VCaP (cell line): ENCODE data around the gene AREG.

Experiments used
- H3K27ac ChIP-seq: fragments of 450-650 bp; 2 replicates; pipeline ENCODE4 v1.5.1; 2017
- CTCF ChIP-seq: fragments of 450-650 bp; conservative IDR thresholded peaks from 2 replicates; pipeline ENCODE4 v1.5.1; 2017; ENCODE audit warnings: mild to moderate bottlenecking, moderate library complexity

Gene AREG

GRCh38 chr4:74453829-74454742, 9.2 kb downstream of the AREG start:
- TF ChIP-seq CTCF, result no peak
- no peak overlapping the region for H3K27ac ChIP-seq

- H3K27ac ChIP-seq, result no peak overlapping the region
- no peak for TF ChIP-seq CTCF
Measured at GRCh38 chr4:74455361-74456055, 10.6 kb downstream of the AREG start.

- TF ChIP-seq CTCF, result no peak
- H3K27ac ChIP-seq, result no peak overlapping the region
Measured at GRCh38 chr4:74456056-74456744, 11.3 kb downstream of the AREG start.

- H3K27ac ChIP-seq, result no peak overlapping the region
- no peak for TF ChIP-seq CTCF
Measured at GRCh38 chr4:74456849-74457395, 12.0 kb downstream of the AREG start.

GRCh38 chr4:74460833-74461232, 15.9 kb downstream of the AREG start:
- no peak for TF ChIP-seq CTCF
- no peak overlapping the region for H3K27ac ChIP-seq

GRCh38 chr4:74463123-74463522, 18.2 kb downstream of the AREG start:
- H3K27ac ChIP-seq, result no peak overlapping the region
- TF ChIP-seq CTCF, result no peak

- no peak for TF ChIP-seq CTCF
- H3K27ac ChIP-seq, result no peak overlapping the region
Measured at GRCh38 chr4:74464291-74464690, 19.4 kb downstream of the AREG start.
